NCI-H187 (cell line): ENCODE measurements around the gene MFAP5.

Experiments used
- DNase-seq, 2 experiments: peaks; one replicate each; lab custom pipeline; 2025; lab: John Stamatoyannopoulos, UW

The MFAP5 gene

GRCh38 chr12:8662593-8662992 is at the start of gene MFAP5:
Gene MFAP5 (minus strand): TSS chr12:8662826. CDS start chr12:8662104, 722 bp downstream.
- DNase-seq = no peak

- no peak for DNase-seq
These were observed 46.7 kb upstream of the MFAP5 start for GRCh38 chr12:8709124-8709830.

DNA sequence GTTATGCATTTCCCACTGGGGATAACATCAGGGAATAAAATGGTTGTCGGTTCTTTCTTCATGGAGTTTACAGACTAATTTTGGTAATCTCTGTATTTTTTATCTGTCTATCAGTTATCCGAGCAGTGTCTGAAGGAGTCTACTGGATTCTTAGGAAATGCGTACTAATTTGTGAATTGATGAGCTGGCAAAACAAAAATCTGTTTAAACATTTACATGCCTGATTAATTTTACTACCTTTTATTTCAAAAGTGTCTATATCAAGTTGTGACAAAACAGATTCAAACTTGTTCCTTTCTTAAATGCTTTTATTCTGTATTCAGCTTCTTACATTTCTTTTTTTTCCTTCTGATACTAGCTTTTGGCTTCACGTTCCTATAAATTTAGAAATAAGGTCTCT is 39.5 kb upstream of the MFAP5 start:
- DNase-seq = no peak

- DNase-seq = no peak
These were observed 38.5 kb upstream of the MFAP5 start for GRCh38 chr12:8701046-8701660.

- DNase-seq = no peak
These were observed 37.1 kb upstream of the MFAP5 start for GRCh38 chr12:8699714-8700113.

GRCh38 chr12:8698879-8699278 is 36.3 kb upstream of the MFAP5 start:
- DNase-seq = no peak

GRCh38 chr12:8698132-8698851 is 35.7 kb upstream of the MFAP5 start:
- DNase-seq = peak in 1 of 2 experiments; percentile 55

GRCh38 chr12:8697476-8698131 is 35.0 kb upstream of the MFAP5 start, which contains the start of gene RIMKLB:
Gene RIMKLB (plus strand): TSS chr12:8697991. CDS start chr12:8713867, 15,876 bp downstream.
- peak; percentile 70 to 79 for DNase-seq

DNA sequence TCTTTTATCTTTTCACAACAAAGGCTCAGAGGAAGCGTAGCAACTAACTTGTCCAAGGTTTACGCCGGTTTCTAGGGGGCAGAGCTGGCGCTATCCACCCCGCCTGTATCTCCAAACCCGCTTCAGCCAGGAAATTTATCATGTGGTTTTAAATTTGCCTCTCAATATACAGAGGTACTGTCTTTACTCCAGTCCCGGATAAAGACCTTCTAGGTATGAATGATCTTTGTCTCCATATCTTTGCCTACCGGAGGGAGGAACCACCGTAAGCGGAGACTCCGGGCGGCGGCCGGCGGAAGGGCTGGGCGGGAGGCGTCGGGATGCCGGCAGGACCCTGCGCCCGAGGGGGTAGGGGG is 34.5 kb upstream of the MFAP5 start:
- peak in 1 of 2 experiments; percentile 55 for DNase-seq

- DNase-seq = no peak
These were observed 33.9 kb upstream of the MFAP5 start for GRCh38 chr12:8696442-8697090.

DNA sequence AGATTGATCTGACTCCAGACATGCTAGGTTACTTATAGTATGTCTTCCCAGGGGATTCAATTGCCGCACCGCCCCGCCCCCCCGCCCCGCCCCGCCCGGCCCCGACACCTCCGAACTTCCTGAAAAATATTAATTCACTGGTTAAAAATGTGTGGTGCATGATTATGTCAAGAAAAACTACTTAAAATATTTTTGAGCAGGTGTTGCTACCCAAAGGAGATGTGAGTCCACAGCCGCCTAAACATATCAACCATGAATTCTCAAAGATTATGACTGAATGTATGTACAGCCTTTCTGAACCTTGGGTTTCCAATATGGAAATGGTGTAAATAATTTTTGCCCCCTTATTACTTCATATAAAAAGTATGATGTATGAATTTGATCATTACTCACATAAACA is 32.5 kb upstream of the MFAP5 start:
- DNase-seq = no peak

DNA sequence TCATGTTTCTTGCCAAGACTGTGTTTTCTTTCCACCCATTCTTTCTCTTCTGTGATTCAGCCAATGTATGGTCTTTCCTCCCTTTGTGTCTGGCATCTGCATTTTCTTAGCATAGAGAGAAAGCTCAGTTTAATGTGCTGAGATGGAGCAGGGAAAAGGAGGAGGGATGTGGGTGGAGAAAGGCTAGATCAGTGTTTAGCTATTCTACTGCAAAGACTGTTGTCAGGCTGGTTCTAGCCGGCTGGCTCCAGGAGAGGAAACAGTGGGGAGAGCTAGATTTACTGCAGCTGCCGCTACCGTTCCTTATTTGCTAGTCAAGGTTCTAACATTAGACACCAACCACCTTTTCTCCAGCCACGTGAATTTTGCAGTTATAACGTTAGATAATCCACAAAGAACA is 29.9 kb upstream of the MFAP5 start:
- DNase-seq = peak; percentile 49 to 53

DNA sequence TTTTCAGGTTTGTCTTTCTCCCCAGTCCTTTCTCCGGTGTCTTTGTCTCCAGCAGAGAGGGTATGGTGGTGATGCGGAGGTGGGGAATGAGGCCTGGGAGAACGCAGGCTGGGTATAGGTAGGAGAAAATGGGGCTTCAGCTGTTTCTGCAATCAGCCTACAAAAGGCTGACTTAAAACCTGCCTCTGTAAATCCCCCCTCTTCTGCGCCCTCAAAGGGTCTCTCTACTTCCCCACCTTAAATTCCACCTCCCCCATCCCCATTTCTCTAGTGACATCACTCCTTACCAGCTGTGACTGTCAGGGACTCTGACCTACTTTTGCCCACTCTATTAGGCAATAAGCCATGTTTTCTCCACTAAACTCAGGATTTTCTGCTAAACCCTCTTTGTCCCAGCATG is 27.1 kb upstream of the MFAP5 start:
- DNase-seq = no peak

- peak in 1 of 2 experiments; percentile 6 for DNase-seq
These were observed 25.4 kb upstream of the MFAP5 start for GRCh38 chr12:8687846-8688601.

DNA sequence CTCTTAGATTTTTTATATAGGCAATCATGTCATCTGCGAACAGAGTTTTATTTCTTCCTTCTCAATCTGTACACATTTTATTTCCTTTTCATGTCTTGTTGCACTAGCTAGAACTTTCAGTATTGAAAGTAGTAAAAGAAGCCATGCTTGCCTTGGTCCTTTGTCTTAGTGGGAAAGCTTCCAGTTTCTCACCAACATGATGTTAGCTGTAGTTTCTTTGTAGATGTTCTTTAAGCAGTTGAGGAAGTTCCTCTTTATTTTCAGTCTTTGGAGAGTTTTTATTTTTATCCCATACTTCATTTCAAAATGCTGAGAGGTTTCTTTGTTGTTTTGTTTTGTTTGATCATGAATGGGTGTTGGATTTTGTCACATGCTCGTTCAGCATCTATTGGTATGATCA is 22.4 kb upstream of the MFAP5 start:
- no peak for DNase-seq

DNA sequence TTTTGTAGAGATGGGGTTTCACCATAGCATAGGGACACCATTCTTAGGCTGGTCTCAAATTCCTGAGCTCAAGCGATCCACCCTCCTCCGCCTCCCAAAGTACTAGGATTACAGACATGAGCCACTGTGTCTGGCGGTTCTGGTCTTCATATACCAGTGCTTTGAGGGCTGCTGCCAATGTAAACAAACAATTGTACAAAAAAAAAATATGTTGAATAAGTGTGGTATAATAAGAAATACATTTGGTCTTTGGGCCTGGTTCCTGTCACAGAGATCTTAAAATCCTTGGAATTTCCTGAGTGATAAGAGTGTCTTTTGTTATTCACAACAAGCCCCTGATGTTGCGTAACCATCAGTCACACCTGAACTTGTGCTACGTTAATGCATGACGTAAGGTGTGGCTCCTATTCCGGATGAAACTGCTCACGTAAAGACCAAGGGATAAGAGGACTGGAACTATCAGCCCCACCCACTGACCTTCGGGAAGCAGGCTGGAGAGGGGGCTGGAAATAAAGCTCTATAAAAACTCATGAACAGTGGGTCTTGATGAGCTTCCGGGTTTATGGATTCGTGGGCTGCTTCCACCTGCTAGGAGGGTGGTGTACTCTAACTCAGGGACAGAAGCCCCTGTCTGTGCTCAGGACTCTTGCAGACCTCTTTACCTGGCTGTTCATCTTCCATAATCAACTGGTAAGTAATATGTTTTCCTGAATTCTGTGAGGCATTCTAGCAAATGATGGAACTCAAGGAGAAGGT is 18.7 kb upstream of the MFAP5 start:
- no peak for DNase-seq

DNA sequence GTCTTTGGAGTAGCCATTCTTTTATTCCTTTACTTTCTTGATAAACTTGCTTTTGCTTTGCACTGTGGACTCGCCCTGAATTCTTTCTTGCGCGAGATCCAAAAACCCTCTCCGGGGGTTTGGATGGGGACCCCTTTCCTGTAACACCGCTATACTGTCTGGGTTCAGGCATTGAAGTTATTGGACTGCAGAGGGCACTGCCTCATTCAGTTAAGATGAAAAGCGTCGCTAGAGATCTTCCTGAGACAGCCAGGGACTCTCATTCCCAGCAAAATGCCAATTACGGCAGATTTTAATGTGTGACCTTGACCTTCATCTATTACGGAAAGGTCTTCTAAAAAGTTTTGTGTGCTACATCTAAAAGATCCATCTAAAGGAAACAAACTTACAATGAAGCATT is 17.9 kb upstream of the MFAP5 start:
- no peak for DNase-seq

DNA sequence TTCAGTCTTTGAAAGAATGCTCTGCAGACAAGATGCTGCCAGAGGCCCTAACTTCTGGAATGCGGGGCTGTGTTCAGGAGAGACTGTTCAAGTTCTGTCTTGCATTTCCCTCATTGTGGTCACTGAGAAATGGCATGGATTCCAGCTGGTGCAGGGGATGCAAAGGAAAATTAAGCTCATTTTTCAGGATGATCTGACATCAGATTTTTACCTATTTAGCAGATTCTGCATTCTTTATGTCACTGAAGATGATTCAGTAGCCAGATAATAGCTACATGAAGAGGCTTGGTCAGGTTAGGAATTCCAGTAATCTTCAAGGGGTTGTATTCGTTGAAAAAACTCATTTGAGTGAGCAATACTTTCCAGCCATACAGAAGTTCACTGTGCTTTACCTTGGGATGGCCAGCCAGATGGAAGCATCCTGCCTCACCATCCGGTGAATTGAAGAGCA is 16.1 kb upstream of the MFAP5 start:
- DNase-seq = no peak

DNA sequence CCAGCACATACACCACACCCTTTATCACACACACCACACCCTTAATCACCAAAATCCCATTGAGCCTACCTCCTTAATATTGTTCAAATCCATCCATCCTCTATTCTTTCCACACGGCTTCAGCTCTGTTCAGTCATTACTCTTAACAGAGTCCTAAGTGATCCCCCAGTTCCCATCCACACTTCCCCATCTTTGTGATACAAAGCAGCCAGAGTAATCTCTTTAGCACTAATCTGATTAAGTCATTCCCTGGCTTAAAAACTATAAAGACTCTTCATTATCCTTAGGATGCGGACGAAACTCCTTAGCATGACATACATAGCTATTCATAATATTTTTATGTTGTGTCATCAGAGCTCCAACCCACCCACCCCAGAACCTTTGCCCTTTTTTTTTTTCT is 14.7 kb upstream of the MFAP5 start:
- no peak for DNase-seq

DNA sequence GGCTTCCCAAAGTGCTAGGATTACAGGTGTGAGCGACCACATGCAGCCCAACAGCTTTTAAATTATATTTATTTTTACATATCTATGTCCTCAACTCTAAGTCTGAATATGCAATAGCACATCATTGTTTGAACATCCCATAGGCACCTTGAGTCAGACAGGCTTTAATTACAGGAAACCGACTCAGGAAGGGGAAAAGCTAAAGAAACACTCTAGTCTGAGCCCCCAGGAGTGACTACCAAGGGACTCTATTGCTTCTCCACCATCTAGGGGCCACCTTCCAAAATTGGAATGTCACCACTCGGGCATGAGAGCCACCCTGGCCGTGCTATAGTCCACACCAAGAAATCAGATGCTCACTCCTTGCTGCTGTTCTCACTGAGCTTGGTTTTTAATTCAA is 14.0 kb upstream of the MFAP5 start:
- no peak for DNase-seq
